ENCODE data around the gene IL21R.
"Not testable (repeated sequence)": the region's sequence is repeated elsewhere in the genome, so short reads cannot be mapped to it uniquely, and the experiment has no call there.

IL21R gene

GRCh38 chr16:27428026-27428785 is 26.2 kb downstream of the IL21R start:
- DNase-seq: no peak

DNA sequence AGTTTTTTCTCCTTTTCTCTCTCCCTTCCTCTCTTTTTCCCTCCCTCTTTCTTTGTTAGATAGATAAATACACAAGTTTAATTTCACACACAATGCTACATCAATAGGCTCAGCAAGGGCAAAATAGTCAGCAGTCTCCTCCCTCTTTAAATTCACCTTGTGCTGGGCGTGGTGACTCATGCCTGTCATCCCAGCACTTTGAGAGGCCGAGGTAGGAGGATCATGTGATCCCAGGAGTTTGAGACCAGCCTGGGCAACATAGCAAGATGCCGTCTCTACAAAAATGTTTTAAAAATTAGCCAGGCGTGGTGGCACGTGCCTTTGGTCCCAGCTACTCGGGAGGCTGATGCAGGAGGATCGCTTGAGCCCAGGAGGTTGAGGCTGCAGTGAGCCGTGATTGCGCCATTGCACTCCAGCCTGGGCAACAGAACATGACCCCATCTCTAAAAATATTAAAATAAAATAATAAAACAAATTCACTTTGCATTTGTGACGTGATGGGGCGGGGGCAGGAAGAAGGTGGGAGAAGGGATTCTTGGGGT is 27.4 kb downstream of the IL21R start:
- no peak for DNase-seq

- DNase-seq: no peak
Measured at GRCh38 chr16:27429981-27430441, 28.0 kb downstream of the IL21R start.

DNA sequence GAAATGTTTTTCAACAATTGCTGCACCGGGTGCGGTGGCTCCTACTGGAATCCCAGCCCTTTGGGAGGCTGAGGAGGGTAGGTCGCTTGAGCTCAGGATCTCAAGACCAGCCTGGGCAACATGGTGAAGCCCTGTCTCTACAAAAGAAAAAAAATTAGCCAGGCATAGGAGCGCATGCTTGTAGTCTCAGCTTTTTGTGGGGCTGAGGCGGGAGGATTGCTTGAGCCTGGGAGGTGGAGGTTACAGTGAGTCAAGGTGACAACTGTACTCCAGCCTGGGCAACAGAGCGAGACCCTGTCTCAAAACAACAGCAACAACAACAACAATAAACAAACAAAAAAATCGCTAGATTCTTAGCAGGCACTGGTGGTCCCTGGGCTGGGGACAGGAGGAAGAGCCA is 28.5 kb downstream of the IL21R start:
- DNase-seq: no peak

GRCh38 chr16:27430923-27431484 is 29.0 kb downstream of the IL21R start:
- no peak for DNase-seq

GRCh38 chr16:27431773-27432532 is 30.0 kb downstream of the IL21R start:
- no peak for DNase-seq

DNA sequence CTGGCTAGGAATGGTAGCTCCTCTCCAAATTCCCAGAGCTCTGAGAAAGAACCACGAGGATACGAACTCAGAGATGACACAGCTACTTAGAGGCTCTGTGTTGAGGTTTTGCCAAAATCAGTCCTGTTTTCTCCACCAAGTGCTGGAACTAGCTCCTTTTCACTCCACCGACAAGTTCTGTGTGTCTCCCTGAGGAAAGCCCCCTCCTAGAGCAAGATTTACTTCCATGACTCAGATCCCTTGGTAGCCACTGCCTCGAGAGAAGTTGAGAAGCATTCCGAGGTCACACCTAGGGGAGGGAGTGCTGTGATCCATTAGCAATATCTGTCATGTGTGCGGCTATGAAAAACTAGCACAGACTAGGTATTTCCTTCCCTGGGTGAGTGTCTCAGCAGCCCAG is 30.6 kb downstream of the IL21R start:
- DNase-seq: no peak

DNA sequence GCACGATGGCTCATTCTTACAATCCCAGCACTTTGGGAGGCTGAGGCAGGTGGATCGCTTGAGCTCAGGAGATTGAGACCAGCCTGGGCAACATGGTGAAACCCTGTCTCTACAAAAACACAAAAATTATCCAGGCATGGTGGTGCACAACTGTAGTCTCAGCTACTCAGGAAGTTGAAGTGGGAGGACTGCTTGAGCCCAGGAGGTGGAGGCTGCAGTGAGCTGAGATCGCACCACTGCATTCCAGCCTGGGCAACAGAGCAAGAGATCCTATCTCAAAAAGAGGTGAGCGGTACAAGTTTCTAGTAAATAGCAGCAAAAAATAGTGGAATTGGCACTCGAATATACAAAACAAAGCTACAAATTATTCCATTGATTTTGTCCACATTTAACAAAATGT is 31.2 kb downstream of the IL21R start:
- not testable (repeated sequence) for DNase-seq

GRCh38 chr16:27433636-27434035 is 31.7 kb downstream of the IL21R start:
- no peak for DNase-seq

GRCh38 chr16:27434141-27435051 is 32.4 kb downstream of the IL21R start:
- DNase-seq: no peak

GRCh38 chr16:27435146-27435545 is 33.2 kb downstream of the IL21R start:
- not testable (repeated sequence) for DNase-seq

DNA sequence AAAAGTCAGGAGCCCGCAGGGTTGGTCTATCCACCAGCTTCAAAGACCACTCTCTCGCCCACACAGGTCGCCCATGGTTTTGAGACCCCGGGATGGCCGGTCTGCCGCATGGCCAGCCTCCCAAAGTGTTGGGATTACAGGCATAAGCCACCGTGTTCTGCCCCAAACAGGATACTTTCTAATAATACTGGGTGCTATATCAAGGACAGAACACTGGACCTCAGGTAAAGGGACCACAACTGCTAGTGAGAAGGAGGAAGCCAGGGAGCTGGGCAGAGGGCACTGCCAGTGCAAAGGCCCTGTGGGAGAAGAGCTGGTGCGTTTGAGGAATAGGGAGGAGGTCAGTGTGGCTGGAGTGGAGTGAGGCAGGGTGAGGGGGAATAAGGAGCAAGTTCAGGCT is 34.1 kb downstream of the IL21R start:
- no peak for DNase-seq

GRCh38 chr16:27436921-27437650 is 35.1 kb downstream of the IL21R start:
- DNase-seq: no peak

- no peak for DNase-seq
Measured at GRCh38 chr16:27437946-27438345, 36.0 kb downstream of the IL21R start.

DNA sequence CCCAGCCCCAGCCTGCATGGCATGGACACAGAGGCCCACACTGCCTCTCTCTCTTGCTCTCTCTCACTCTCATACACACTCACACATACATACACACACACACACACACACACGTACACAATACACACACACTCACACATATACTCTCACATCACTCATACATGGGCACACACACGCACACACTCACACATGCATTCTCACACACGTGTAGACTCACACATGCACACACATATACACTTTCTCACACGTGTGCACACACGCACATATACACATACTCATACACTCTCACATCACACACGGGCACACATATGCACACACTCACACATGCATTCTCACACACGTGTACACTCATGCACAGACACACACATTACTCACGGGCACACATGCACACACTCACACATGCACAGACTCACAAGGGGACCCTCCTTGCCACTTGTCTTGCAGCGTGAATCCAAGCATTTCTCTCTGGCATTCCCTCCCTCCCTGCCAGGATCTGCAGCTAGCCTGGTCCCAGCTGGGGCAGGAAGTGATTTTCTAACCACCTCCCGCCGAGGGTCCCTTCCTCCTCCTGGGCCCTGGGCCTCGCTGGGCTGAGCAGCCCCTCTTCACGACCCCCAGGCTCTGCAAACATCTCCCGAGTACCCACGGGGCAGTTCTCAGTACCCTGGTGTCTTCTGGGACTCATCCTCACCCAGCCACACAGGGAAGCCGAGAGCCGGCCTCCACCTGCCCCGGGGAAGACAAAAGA is 37.5 kb downstream of the IL21R start:
- no peak for DNase-seq

GRCh38 chr16:27441276-27441675 is 39.3 kb downstream of the IL21R start:
- no peak for DNase-seq

- DNase-seq: no peak
Measured at GRCh38 chr16:27441998-27442397, 40.0 kb downstream of the IL21R start.

DNA sequence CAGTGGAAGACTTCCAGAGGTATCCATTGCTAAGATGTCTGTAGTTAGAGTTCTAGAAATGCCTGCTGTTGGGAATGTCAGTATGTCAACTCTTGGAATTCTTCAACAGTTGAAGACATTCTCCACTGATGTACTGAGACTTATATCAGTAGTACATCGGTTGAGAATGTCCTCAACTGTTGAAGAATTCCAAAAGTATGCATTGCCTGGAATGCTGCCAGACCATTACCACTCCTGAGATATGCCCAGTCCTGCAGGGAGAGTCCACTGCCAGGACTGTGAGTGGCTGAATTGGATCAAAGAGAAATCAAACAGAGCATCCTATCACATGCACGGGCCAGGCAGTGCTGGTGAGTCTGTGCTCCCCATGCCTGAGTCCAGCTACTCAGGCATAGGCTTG is 42.0 kb downstream of the IL21R start:
- no peak for DNase-seq

DNA sequence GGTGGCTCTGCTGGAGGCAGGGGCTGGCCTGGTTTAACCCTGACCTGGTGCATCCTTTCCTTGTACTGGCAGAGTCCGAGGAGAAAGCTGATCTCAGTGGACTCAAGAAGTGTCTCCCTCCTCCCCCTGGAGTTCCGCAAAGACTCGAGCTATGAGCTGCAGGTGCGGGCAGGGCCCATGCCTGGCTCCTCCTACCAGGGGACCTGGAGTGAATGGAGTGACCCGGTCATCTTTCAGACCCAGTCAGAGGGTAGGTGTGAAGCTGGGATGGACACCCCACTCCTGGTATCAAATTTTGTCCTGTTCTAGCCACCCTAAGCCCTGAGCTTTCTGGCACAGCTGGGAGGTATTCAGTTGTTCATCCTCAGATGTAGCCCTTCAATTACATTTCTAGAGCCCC is 42.5 kb downstream of the IL21R start:
- DNase-seq: no peak

DNA sequence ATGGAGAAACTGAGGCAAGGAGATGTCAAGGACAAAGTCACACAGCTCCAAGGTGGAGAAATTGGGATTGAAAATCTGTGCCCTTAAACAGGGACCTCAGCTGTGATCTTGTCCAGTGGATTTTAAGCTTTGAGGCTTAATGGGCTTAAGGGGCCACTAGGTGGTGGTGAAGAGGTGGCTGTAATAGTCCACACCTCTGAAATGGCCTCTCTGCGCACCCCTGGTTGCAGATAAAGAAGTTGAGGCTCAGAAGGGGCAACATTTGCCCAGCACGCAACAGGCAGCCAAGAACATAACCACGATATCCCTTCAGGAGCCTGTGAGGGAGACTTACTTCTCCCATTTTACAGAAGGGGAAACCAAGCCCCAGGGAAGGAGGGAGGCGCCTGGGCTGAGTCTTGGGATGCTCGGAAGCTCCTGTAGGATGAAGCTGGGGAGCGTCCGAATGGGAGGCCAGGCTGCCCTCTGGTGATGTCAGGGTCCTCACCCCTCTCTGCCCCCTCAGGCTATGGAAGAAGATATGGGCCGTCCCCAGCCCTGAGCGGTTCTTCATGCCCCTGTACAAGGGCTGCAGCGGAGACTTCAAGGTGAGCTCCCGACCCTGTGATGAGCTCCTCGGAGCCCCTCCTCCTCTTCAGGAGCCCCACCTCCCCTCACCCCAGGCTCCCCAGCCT is 43.7 kb downstream of the IL21R start:
- DNase-seq: no peak

DNA sequence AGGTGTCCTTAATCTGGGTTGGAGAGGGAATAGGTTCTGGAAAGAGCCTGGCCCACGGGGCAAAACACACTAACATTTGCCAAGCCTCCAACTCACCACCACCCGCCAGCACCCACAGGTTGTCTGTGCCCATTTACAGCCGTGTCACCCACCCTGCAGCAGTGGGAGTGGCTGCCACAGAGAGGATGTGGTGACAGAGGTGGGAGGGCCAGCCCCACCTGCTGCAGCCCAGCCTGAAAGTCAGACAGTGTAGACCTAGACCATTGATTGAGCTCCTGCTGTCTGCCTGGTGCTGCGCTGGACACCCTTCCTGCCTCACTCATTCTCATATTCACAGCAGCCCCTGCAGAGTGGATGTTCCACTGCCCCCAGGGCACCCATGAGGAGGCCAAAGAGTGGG is 44.7 kb downstream of the IL21R start:
- peak in 2 of 4 experiments; percentile 65 to 75 for DNase-seq
